Right lobe of liver (tissue), 6 donors: ENCODE results near the gene HIF1A. TPM values are rescaled to one million over a fixed set of nuclear protein-coding genes. Genes with fewer than 3 reads are reported as not detected.

ENCODE experiments used
- ATAC-seq, 4 donors: fragments of 200-7000 bp; cut with Tn5 transposase; one replicate each; pipeline ENCODE4 v1.9.1; 2020; ENCODE audit warnings: mild to moderate bottlenecking in 4 of 4, moderate library complexity in 4 of 4
- DNase-seq, 3 donors: peaks; one replicate each; pipeline ENCODE4 v3.0.0-alpha.2; 2020
- H3K27ac ChIP-seq, 3 donors: fragments of 200-600 bp; one replicate each; pipeline ENCODE4 v1.8.0; 2022
- H3K27me3 ChIP-seq, 2 donors: fragments of 200-600 bp; one replicate each; pipeline ENCODE4 v1.8.0; 2022
- H3K36me3 ChIP-seq, 4 donors: fragments of 200-600 bp; sonication (generic) in 1 of 4; one replicate each; pipeline versions ENCODE4 v1.5.1 to v1.8.0; 2017 to 2022; ENCODE audit warnings: control low read depth in 1 of 4
- H3K4me1 ChIP-seq, 4 donors: fragments of 200-600 bp; sonication (generic) in 1 of 4; one replicate each; pipeline versions ENCODE4 v1.5.1 to v1.8.0; 2017 to 2022; ENCODE audit warnings: control low read depth in 1 of 4
- H3K4me3 ChIP-seq, 3 donors: fragments of 200-600 bp; one replicate each; pipeline ENCODE4 v1.8.0; 2022
- H3K9me3 ChIP-seq, 4 donors: fragments of 200-600 bp; sonication (generic) in 1 of 4; one replicate each; pipeline versions ENCODE4 v1.5.1 to v1.8.0; 2017 to 2022; ENCODE audit warnings: control low read depth in 1 of 4
- POLR2A ChIP-seq: fragments of 450-650 bp; IDR thresholded peaks from one replicate; pipeline ENCODE4 v1.6.1; 2017; ENCODE audit warnings: antibody characterized with exemption, mild to moderate bottlenecking
- WGBS: methylation state at CpG from one replicate; pipeline ENCODE4 v1.1.6; 2018; ENCODE audit warnings: low coverage, low lambda C conversion rate; ENCODE audit not compliant: insufficient coverage; ENCODE audit errors: missing lambda C conversion rate; 5-methylcytosine and 5-hydroxymethylcytosine counted together
- intact Hi-C, 2 donors: fragments of 100-400 bp; cut with DNase I; formaldehyde crosslinking; loops; one replicate each; pipeline versions ENCODE4 v1.11.2 to v1.14.1; 2022
- total RNA-seq, 6 experiments: library from RNA; depleted of rRNA in 2 of 6; stranded (reverse); fragments of >200 nt in 2 of 6; fragmentation: NEBNext Ultra II Directional in 3 of 6; extraction: Animal tissue kit (Norgen Biotek cat#: 25700) in 3 of 6; gene quantifications; one replicate each; pipeline versions ENCODE4 v1.1.0 to v1.2.4, GENCODE V29; 2016 to 2023
- TF ChIP-seq, protein P1 (sequence below), 4 donors: fragments of 200-600 bp in 3 of 4; fragments of 450-650 bp in 1 of 4; IDR thresholded peaks; one replicate each; pipeline versions ENCODE4 v1.5.1 to v1.8.0; 2016 to 2022; ENCODE audit warnings: antibody characterized with exemption in 4 of 4, mild to moderate bottlenecking in 2 of 4
- donor health status: DM: no; HTN: yes; CAD: no.
- donor health status: DM: no; HTN: no; CAD: no.
- donor health status: DM: no; HTN: no; CAD: no.
- donor health status: DM: no; HTN: yes; CAD: no.
- donor health status: DM: no; HTN: yes; CAD: no.

The HIF1A gene
- total RNA-seq, 6 experiments from 2014 or later = 15.9 to 117 (median 31.9) TPM

DNA sequence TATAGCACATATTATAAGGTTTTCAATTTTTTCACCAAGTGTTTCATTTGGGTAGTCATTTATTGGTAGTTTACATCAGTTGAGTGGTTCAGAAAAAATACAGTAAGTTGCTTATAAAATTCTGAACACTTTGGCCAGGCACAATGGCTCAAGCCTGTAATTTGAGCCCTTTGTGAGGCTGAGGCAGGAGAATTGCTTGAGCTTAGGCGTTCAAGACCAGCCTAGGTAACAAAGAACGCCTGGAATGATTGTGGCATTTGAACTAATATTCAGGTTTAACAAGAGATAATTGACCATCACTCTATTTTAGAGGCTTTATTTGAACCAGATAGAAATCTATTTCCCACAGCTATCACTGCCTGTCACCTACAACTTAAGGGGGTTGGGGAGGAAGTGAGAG is 22.7 kb downstream of the HIF1A start:
- intact Hi-C loops = no loop called here
- Histone ChIP-seq H3K4me3 (no peak overlapping the region), H3K4me1 (peaks cover 0 to 39% (median 3%) of the 10 kb centered on the region in 4 donors), H3K9me3 (no peaks in the 10 kb centered on the region), H3K27me3 (no peaks in the 10 kb centered on the region), H3K36me3 (peaks cover 0 to 9% (median 3%) of the 10 kb centered on the region in 4 donors), H3K27ac (no peak overlapping the region)
- no peak for DNase-seq
- 100% methylated on average over 2 of the region's 2 CpGs for WGBS
- TF ChIP-seq, protein P1, sequence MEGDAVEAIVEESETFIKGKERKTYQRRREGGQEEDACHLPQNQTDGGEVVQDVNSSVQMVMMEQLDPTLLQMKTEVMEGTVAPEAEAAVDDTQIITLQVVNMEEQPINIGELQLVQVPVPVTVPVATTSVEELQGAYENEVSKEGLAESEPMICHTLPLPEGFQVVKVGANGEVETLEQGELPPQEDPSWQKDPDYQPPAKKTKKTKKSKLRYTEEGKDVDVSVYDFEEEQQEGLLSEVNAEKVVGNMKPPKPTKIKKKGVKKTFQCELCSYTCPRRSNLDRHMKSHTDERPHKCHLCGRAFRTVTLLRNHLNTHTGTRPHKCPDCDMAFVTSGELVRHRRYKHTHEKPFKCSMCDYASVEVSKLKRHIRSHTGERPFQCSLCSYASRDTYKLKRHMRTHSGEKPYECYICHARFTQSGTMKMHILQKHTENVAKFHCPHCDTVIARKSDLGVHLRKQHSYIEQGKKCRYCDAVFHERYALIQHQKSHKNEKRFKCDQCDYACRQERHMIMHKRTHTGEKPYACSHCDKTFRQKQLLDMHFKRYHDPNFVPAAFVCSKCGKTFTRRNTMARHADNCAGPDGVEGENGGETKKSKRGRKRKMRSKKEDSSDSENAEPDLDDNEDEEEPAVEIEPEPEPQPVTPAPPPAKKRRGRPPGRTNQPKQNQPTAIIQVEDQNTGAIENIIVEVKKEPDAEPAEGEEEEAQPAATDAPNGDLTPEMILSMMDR (IDR thresholded peaks at IDR 0.05) = no peak
- TF ChIP-seq POLR2A = no peak
- no peak for ATAC-seq

DNA sequence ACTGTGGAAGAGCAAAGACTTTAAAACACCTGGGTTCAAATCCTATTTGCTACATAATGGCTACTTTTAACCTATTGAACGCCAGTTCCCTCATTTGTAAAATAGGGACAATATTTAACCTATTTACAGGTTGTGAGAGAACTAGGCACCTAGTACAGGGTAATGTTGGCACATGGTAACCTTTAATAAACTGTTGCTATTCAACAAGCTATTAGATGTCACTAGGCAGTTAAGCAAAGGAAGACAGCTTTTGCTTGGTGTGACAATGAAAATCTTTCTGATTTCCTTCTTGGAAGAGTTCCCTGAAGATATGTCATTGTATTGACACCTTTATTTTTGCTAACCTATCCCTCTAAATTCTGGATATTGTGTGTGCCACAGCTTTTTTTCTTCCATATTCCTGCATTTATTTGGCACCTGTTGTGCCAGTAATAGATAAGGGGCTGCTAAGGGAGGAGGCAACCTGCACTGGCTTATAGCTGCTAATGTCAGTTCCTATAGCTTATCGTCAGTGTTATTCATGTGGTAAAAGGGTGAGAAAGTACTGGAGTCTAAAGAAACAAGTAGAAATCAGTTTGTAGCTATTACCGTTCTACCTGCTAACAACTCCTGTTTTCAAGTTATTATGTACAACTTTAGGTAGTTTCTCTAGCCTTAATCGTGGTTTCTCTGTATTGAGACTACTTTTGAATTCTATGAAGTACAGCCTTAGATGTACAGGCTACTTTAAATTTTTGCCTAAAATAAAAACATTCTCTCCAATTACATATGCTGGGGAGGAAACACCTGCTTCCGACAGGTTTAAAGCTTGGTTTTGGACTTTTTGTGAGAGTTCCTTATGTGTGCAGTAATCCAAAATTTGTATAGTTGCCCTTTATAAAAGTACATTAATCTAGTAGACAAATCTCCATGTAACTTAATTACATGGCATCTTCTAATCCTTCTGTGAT is 24.3 kb downstream of the HIF1A start:
- intact Hi-C loops = no loop called here
- peak in 1 of 4 donors; percentile 27 for ATAC-seq
- 60% methylated on average over 5 of the region's 5 CpGs for WGBS

DNA sequence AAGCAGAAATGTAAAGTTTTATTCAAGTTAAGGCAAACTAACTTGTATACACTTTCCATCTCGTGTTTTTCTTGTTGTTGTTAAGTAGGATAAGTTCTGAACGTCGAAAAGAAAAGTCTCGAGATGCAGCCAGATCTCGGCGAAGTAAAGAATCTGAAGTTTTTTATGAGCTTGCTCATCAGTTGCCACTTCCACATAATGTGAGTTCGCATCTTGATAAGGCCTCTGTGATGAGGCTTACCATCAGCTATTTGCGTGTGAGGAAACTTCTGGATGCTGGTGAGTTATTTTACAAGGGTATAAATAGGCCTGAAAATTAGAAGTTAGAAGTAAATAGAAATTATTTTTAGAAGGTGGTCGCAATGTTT is 25.0 kb downstream of the HIF1A start:
- Histone ChIP-seq H3K27me3 (no peaks in the 10 kb centered on the region), H3K9me3 (no peaks in the 10 kb centered on the region), H3K36me3 (peaks cover 0 to 16% (median 6%) of the 10 kb centered on the region in 4 donors), H3K27ac (no peak overlapping the region), H3K4me1 (peaks cover 0 to 21% (median 3%) of the 10 kb centered on the region in 4 donors), H3K4me3 (no peak overlapping the region)
- 67% methylated on average over 9 of the region's 9 CpGs for WGBS
- peak in 1 of 4 donors; percentile 20 for ATAC-seq
- intact Hi-C loops = no loop called here
- DNase-seq = no peak
- TF ChIP-seq, protein P1 (IDR thresholded peaks at IDR 0.05) = no peak
- no peak for TF ChIP-seq POLR2A

More for the DNA sequence above, 24.3 kb downstream of the HIF1A start:
- Histone ChIP-seq H3K27ac (no peak overlapping the region), H3K4me3 (no peak overlapping the region), H3K9me3 (no peaks in the 10 kb centered on the region), H3K4me1 (peaks cover 0 to 26% (median 3%) of the 10 kb centered on the region in 4 donors), H3K27me3 (no peaks in the 10 kb centered on the region), H3K36me3 (peaks cover 0 to 11% (median 4%) of the 10 kb centered on the region in 4 donors)
- DNase-seq = no peak
- TF ChIP-seq, protein P1 (IDR thresholded peaks at IDR 0.05) = no peak
- no peak for TF ChIP-seq POLR2A

DNA sequence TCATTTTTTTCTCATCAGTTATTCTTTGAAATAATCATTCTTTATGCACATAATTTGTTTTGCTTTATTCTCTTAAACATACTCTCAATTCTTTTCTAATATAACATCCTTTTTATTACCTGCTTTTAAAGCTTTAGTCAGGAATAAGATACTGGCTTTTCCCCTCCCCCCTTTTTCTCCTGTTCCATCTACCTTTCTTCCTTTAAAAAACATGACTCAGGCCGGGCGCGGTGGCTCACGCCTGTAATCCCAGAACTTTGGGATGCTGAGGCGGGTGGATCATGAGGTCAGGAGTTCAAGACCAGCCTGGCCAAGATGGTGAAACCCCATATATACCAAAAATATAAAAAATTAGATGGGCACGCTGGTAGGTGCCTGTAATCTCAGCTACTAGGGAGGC is 25.4 kb downstream of the HIF1A start:
- WGBS = 72% methylated on average over 6 of the region's 6 CpGs

More for the DNA sequence above, 25.4 kb downstream of the HIF1A start:
- Histone ChIP-seq H3K9me3 (no peaks in the 10 kb centered on the region), H3K36me3 (peaks cover 0 to 19% (median 6%) of the 10 kb centered on the region in 4 donors), H3K4me3 (no peak overlapping the region), H3K27ac (no peak overlapping the region), H3K4me1 (peaks cover 0 to 16% (median 3%) of the 10 kb centered on the region in 4 donors), H3K27me3 (no peaks in the 10 kb centered on the region)
- ATAC-seq (no peak), DNase-seq (no peak)
- no peak for TF ChIP-seq POLR2A
- TF ChIP-seq, protein P1 (IDR thresholded peaks at IDR 0.05) = no peak
- intact Hi-C loops = no loop called here
